Tibial nerve (tissue), 4 donors: Measurements from ENCODE around the gene SRPK2. TPM values are rescaled to one million over a fixed set of nuclear protein-coding genes. Genes with fewer than 3 reads are reported as not detected.

Experiments used
- DNase-seq, 2 donors: peaks; one replicate each; pipeline ENCODE4 v3.0.0-alpha.2; 2019; ENCODE audit warnings: low spot score in 2 of 2
- H3K27ac ChIP-seq, 4 donors: fragments of 200-600 bp; sonication (generic) in 3 of 4; one replicate each; pipeline ENCODE4 v1.5.1; 2017 to 2019; ENCODE audit warnings: mild to moderate bottlenecking in 1 of 4
- H3K27me3 ChIP-seq, 2 donors: fragments of 200-600 bp; sonication (generic) in 1 of 2; one replicate each; pipeline versions ENCODE4 v1.5.1 to v1.6.0; 2017 to 2019
- H3K36me3 ChIP-seq, 3 donors: fragments of 200-600 bp; sonication (generic); one replicate each; pipeline ENCODE4 v1.5.1; 2018 to 2019
- H3K4me1 ChIP-seq, 4 donors: fragments of 200-600 bp; sonication (generic) in 3 of 4; one replicate each; pipeline ENCODE4 v1.5.1; 2017 to 2019
- H3K4me3 ChIP-seq, 4 donors: fragments of 200-600 bp; sonication (generic) in 3 of 4; one replicate each; pipeline ENCODE4 v1.5.1; 2017 to 2019; ENCODE audit warnings: mild to moderate bottlenecking in 1 of 4, moderate library complexity in 1 of 4
- H3K9me3 ChIP-seq, 4 donors: fragments of 200-600 bp; sonication (generic) in 3 of 4; one replicate each; pipeline ENCODE4 v1.5.1; 2017 to 2019
- EP300 ChIP-seq, 2 donors: sonication (generic); formaldehyde crosslinking; IDR thresholded peaks; one replicate each; pipeline ENCODE4 v1.6.1; 2017; ENCODE audit warnings: antibody characterized with exemption in 2 of 2, mild to moderate bottlenecking in 1 of 2
- POLR2A ChIP-seq, 2 donors: fragments of 450-650 bp; IDR thresholded peaks; one replicate each; pipeline ENCODE4 v1.6.1; 2017; ENCODE audit warnings: antibody characterized with exemption in 2 of 2, mild to moderate bottlenecking in 2 of 2, moderate library complexity in 2 of 2
- WGBS, 2 donors: methylation state at CpG; one replicate each; pipeline ENCODE4 v1.1.5; 2018; 5-methylcytosine and 5-hydroxymethylcytosine counted together
- total RNA-seq, 4 donors: library from RNA; depleted of rRNA; stranded (reverse); fragments of >200 nt; gene quantifications; one replicate each; pipeline ENCODE4 v1.1.0, GENCODE V29; 2016
- TF ChIP-seq, protein P1 (sequence below), 5 experiments: fragments of 200-600 bp in 3 of 5; fragments of 450-650 bp in 2 of 5; sonication (generic) in 3 of 5; IDR thresholded peaks; one replicate each; pipeline ENCODE4 v1.5.1; 2016 to 2019; ENCODE audit warnings: antibody characterized with exemption in 5 of 5, mild to moderate bottlenecking in 3 of 5, moderate library complexity in 2 of 5

The SRPK2 gene
- total RNA-seq, 4 donors from 2014 or later: 54.1 to 94.4 (median 61.9) TPM

DNA sequence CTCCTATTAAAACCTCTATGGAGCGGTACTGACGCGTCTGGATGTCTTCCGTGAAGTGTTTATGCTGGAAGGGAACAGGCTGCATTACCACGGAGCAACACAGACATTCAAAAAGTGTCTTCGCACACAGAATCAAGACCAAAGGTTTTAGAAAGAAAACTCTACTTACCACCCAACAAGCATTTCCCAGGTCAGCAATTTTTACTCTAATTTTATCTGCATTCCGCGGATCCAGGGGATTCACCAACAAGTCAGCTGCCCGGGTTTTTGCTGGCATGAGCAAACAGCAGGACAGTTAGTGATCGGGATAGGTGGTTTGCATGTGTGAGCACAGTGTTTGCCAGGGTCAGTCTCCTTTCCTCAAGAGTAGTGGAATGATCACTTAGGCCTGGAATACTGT is 255.9 kb downstream of the SRPK2 start:
- Histone ChIP-seq H3K4me3 (no peak overlapping the region), H3K9me3 (no peaks in the 10 kb centered on the region), H3K27ac (no peak overlapping the region), H3K4me1 (no peaks in the 10 kb centered on the region), H3K36me3 (peaks cover 0 to 58% (median 0%) of the 10 kb centered on the region in 3 donors), H3K27me3 (no peaks in the 10 kb centered on the region)
- WGBS, 2 donors: 92 to 94% methylated on average over 10 of the region's 10 CpGs
- DNase-seq: no peak
- TF ChIP-seq, protein P1, sequence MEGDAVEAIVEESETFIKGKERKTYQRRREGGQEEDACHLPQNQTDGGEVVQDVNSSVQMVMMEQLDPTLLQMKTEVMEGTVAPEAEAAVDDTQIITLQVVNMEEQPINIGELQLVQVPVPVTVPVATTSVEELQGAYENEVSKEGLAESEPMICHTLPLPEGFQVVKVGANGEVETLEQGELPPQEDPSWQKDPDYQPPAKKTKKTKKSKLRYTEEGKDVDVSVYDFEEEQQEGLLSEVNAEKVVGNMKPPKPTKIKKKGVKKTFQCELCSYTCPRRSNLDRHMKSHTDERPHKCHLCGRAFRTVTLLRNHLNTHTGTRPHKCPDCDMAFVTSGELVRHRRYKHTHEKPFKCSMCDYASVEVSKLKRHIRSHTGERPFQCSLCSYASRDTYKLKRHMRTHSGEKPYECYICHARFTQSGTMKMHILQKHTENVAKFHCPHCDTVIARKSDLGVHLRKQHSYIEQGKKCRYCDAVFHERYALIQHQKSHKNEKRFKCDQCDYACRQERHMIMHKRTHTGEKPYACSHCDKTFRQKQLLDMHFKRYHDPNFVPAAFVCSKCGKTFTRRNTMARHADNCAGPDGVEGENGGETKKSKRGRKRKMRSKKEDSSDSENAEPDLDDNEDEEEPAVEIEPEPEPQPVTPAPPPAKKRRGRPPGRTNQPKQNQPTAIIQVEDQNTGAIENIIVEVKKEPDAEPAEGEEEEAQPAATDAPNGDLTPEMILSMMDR (IDR thresholded peaks at IDR 0.05): no peak
- TF ChIP-seq POLR2A (IDR thresholded peaks at IDR 0.05) (no peak), EP300 (IDR thresholded peaks at IDR 0.05) (no peak)

DNA sequence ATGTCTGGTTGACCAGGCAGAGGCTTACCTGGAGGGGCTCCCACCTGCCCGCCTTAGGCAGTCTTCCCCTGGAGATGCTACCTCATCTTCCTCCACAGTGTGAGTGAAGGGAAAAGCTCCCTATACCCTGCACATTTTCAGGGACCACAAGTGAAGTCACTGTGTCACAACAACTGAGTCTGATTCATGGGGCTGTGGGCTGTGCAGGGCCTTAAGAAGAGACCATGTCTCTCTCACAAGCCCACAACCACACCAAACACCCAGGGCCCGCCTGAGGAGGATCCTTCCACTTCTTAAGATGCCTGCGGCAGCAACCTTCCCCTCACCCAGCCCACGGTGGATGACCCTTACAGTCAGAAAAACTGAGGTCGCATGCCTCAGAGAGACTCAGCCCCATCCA is 256.4 kb downstream of the SRPK2 start:
- no peaks in the 10 kb centered on the region for H3K27me3 ChIP-seq
- no peak for DNase-seq
- TF ChIP-seq, protein P1 (IDR thresholded peaks at IDR 0.05): no peak
- no peak for TF ChIP-seq POLR2A (IDR thresholded peaks at IDR 0.05)
- no peak for TF ChIP-seq EP300 (IDR thresholded peaks at IDR 0.05)
- no peaks in the 10 kb centered on the region for H3K4me1 ChIP-seq
- peaks cover 0 to 53% (median 0%) of the 10 kb centered on the region in 3 donors for H3K36me3 ChIP-seq
- no peak overlapping the region for H3K4me3 ChIP-seq
- H3K27ac ChIP-seq: no peak overlapping the region
- WGBS, 2 donors: 68 to 83% methylated on average over 5 of the region's 5 CpGs
- no peaks in the 10 kb centered on the region for H3K9me3 ChIP-seq

- H3K9me3 ChIP-seq: no peaks in the 10 kb centered on the region
- no peaks in the 10 kb centered on the region for H3K27me3 ChIP-seq
- DNase-seq: no peak
- H3K4me1 ChIP-seq: no peaks in the 10 kb centered on the region
- H3K36me3 ChIP-seq: peaks cover 0 to 48% (median 0%) of the 10 kb centered on the region in 3 donors
- H3K27ac ChIP-seq: no peak overlapping the region
- TF ChIP-seq, protein P1 (IDR thresholded peaks at IDR 0.05): no peak
- TF ChIP-seq POLR2A (IDR thresholded peaks at IDR 0.05) (no peak), EP300 (IDR thresholded peaks at IDR 0.05) (no peak)
- no peak overlapping the region for H3K4me3 ChIP-seq
- 75 to 79% methylated on average over 7 of the region's 7 CpGs for WGBS, 2 donors
Measured at GRCh38 chr7:105131890-105132289, 256.8 kb downstream of the SRPK2 start.

DNA sequence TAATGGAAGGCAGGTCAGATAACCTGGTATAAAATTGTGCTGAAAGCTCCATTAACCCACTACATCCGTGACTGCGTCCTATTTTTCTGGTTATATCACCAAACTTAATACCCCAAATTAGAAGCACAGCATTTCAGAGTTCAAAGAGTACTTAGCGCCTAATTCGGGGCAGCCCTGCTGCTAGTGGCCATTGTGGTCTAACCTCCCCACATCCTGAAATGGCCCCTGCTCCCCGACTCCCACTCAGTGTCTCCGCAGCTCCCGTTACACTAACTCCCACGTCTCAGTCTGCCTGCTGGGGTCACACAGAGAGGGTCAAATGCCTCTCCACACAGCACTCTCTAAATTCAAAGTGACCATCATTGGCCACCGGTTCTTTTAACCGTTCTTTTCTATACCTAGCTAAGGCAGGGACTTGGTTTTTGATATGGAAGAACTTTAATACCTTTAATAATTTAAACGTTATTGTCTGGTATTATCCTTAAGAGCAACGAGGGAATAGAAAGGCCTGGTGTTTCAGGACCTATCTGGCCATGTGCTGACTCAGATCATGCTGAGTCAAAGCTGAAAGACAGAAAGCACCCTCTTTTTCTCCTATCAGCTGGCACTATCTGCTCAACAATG is 257.6 kb downstream of the SRPK2 start:
- TF ChIP-seq EP300 (IDR thresholded peaks at IDR 0.05): no peak
- Histone ChIP-seq H3K36me3 (peaks cover 0 to 48% (median 0%) of the 10 kb centered on the region in 3 donors), H3K9me3 (no peaks in the 10 kb centered on the region), H3K4me1 (no peaks in the 10 kb centered on the region), H3K27me3 (no peaks in the 10 kb centered on the region), H3K4me3 (no peak overlapping the region), H3K27ac (no peak overlapping the region)
- DNase-seq: no peak
- WGBS, 2 donors: 67 to 75% methylated on average over 12 of the region's 12 CpGs

- TF ChIP-seq POLR2A (IDR thresholded peaks at IDR 0.05): no peak
- TF ChIP-seq EP300 (IDR thresholded peaks at IDR 0.05): no peak
- TF ChIP-seq, protein P1 (IDR thresholded peaks at IDR 0.05): no peak
- Histone ChIP-seq H3K4me1 (no peaks in the 10 kb centered on the region), H3K27me3 (no peaks in the 10 kb centered on the region), H3K4me3 (no peak overlapping the region), H3K9me3 (no peaks in the 10 kb centered on the region), H3K27ac (no peak overlapping the region), H3K36me3 (peaks cover 0 to 48% (median 0%) of the 10 kb centered on the region in 3 donors)
- WGBS, 2 donors: 68 to 70% methylated on average over 2 of the region's 2 CpGs
- no peak for DNase-seq
Measured at GRCh38 chr7:105130580-105130979, 258.1 kb downstream of the SRPK2 start.
